Subcutaneous adipose tissue (tissue), 4 donors: ENCODE results near the gene EXTL2. TPM values are rescaled to one million over a fixed set of nuclear protein-coding genes. Genes with fewer than 3 reads are reported as not detected.

Source experiments
- CTCF ChIP-seq: fragments of 450-650 bp; IDR thresholded peaks from one replicate; pipeline ENCODE4 v1.5.1; 2016; ENCODE audit warnings: low read depth, mild to moderate bottlenecking, control low read depth, antibody characterized with exemption, moderate library complexity
- total RNA-seq, 4 donors: library from RNA; depleted of rRNA; stranded (reverse); fragments of >200 nt; gene quantifications; one replicate each; pipeline ENCODE4 v1.1.0, GENCODE V29; 2016

Gene EXTL2
- total RNA-seq, 4 donors from 2014 or later: 10.2 to 16.0 (median 12.6) TPM

GRCh38 chr1:100931716-100932115, 37.1 kb upstream of the EXTL2 start:
- no peak for TF ChIP-seq CTCF

- no peak for TF ChIP-seq CTCF
Measured at GRCh38 chr1:100930494-100930893, 35.9 kb upstream of the EXTL2 start.

- TF ChIP-seq CTCF: no peak
Measured at GRCh38 chr1:100928128-100928527, 33.5 kb upstream of the EXTL2 start.

- no peak for TF ChIP-seq CTCF
Measured at GRCh38 chr1:100927276-100927675, 32.6 kb upstream of the EXTL2 start.

- TF ChIP-seq CTCF: no peak
Measured at GRCh38 chr1:100926240-100926639, 31.6 kb upstream of the EXTL2 start.

- TF ChIP-seq CTCF: no peak
Measured at GRCh38 chr1:100924991-100925390, 30.3 kb upstream of the EXTL2 start.

- TF ChIP-seq CTCF: no peak
Measured at GRCh38 chr1:100924212-100924611, 29.6 kb upstream of the EXTL2 start.
